ENCODE data around the gene VMO1. TPM values are rescaled to one million over a fixed set of nuclear protein-coding genes. Genes with fewer than 3 reads are reported as not detected.
A peak's percentile ranks its signal among the peaks of the same experiment; 100 is the strongest.

The VMO1 gene
- total and polyA plus RNA-seq, 2 experiments from 2014 or later, result 0.33 to 4.3 TPM

GRCh38 chr17:4772235-4772613 lies 13.9 kb downstream of the VMO1 start:
- 75% methylated on average over 10 of the region's 10 CpGs for WGBS (ENCODE audit: low lambda C conversion rate, missing lambda C conversion rate)
- H3K36me3 ChIP-seq (replicated peaks; ENCODE audit: insufficient read depth, low read depth), result no peaks in the 10 kb centered on the region
- TF ChIP-seq CTCF (IDR thresholded peaks at IDR 0.05; ENCODE audit: poor library complexity) (no peak), EZH2phosphoT487 (IDR thresholded peaks at IDR 0.05; ENCODE audit: low read depth, severe bottlenecking, unreplicated experiment) (no peak), EZH2 (IDR thresholded peaks at IDR 0.05; ENCODE audit: borderline replicate concordance) (no peak)
- H3K4me3 ChIP-seq, result no peak overlapping the region
- DNase-seq (ENCODE audit: low spot score), result no peak
- H3K4me2 ChIP-seq, result peak overlapping the region; percentile 62
- no peaks in the 10 kb centered on the region for H3K9me2 ChIP-seq (replicated peaks; ENCODE audit: insufficient read depth)
- no peaks in the 10 kb centered on the region for H4K20me1 ChIP-seq (ENCODE audit: insufficient read depth, poor library complexity, severe bottlenecking)
- no peak overlapping the region for H2AFZ ChIP-seq
- H3K9me3 ChIP-seq (ENCODE audit: low read depth), result no peaks in the 10 kb centered on the region
- H3K79me2 ChIP-seq, result no peaks in the 10 kb centered on the region
- no peaks in the 10 kb centered on the region for H3K27me3 ChIP-seq
- H3K4me1 ChIP-seq (ENCODE audit: insufficient read depth), result peaks cover 9% of the 10 kb centered on the region
- peak overlapping the region; percentile 78 for H3K27ac ChIP-seq

- Histone ChIP-seq H3K4me3 (no peak within 1 kb of the TSS), H3K36me3 (replicated peaks; ENCODE audit: insufficient read depth, low read depth) (no peaks in the 10 kb centered on the region), H4K20me1 (ENCODE audit: insufficient read depth, poor library complexity, severe bottlenecking) (no peaks in the 10 kb centered on the region), H3K79me2 (no peaks in the 10 kb centered on the region), H3K9me3 (ENCODE audit: low read depth) (no peaks in the 10 kb centered on the region), H2AFZ (no peak within 1 kb of the TSS), H3K27ac (peak within 1 kb of the TSS; percentile 78), H3K27me3 (no peaks in the 10 kb centered on the region), H3K4me2 (peak within 1 kb of the TSS; percentile 62), H3K4me1 (ENCODE audit: insufficient read depth) (peaks cover 9% of the 10 kb centered on the region), H3K9me2 (replicated peaks; ENCODE audit: insufficient read depth) (no peaks in the 10 kb centered on the region)
- peak; percentile 81 for DNase-seq (ENCODE audit: low spot score)
- TF ChIP-seq EZH2 (IDR thresholded peaks at IDR 0.05; ENCODE audit: borderline replicate concordance) (no peak), EZH2phosphoT487 (IDR thresholded peaks at IDR 0.05; ENCODE audit: low read depth, severe bottlenecking, unreplicated experiment) (no peak)
- WGBS (ENCODE audit: low lambda C conversion rate, missing lambda C conversion rate), result 68% methylated on average over 13 of the region's 13 CpGs
These were observed 14.5 kb downstream of the VMO1 start, which contains the start of gene TM4SF5 for GRCh38 chr17:4771519-4772234. TSS of gene TM4SF5 (plus strand) at chr17:4771886. CDS start at chr17:4771923, 37 bp downstream.

GRCh38 chr17:4769628-4770027 lies 16.5 kb downstream of the VMO1 start:
- H4K20me1 ChIP-seq (ENCODE audit: insufficient read depth, poor library complexity, severe bottlenecking), result no peaks in the 10 kb centered on the region
- WGBS (ENCODE audit: low lambda C conversion rate, missing lambda C conversion rate), result 89% methylated on average over 2 of the region's 2 CpGs
- H3K9me2 ChIP-seq (replicated peaks; ENCODE audit: insufficient read depth), result no peaks in the 10 kb centered on the region
- H3K4me2 ChIP-seq, result no peak overlapping the region
- DNase-seq (ENCODE audit: low spot score), result no peak
- peak overlapping the region; percentile 66 for H3K27ac ChIP-seq
- no peaks in the 10 kb centered on the region for H3K36me3 ChIP-seq (replicated peaks; ENCODE audit: insufficient read depth, low read depth)
- no peaks in the 10 kb centered on the region for H3K27me3 ChIP-seq
- no peaks in the 10 kb centered on the region for H3K79me2 ChIP-seq
- H2AFZ ChIP-seq, result no peak overlapping the region
- no peak for TF ChIP-seq EZH2 (IDR thresholded peaks at IDR 0.05; ENCODE audit: borderline replicate concordance)
- TF ChIP-seq EZH2phosphoT487 (IDR thresholded peaks at IDR 0.05; ENCODE audit: low read depth, severe bottlenecking, unreplicated experiment), result no peak
- TF ChIP-seq CTCF (IDR thresholded peaks at IDR 0.05; ENCODE audit: poor library complexity), result no peak
- H3K9me3 ChIP-seq (ENCODE audit: low read depth), result no peaks in the 10 kb centered on the region
- no peak overlapping the region for H3K4me3 ChIP-seq
- peaks cover 9% of the 10 kb centered on the region for H3K4me1 ChIP-seq (ENCODE audit: insufficient read depth)

DNA sequence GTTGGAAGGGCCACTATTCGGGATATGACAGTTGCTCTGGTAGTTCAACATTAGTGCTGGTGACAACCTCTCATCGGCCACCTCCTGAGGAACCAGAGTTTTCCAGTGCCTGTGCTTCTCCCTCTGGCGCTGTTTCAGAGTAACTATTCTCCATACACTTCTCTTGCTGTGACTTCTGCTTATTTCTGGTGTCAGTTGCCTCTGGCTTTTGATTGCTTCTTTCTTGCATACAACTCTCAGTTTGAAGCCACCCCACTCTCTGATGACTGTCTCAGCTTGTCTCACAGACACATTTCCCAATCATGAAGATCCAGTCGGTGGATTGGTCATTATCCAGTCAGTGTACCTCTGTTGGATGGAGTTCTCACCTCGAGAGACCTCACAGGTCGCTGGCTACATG lies 17.9 kb downstream of the VMO1 start:
- no peak for TF ChIP-seq EZH2phosphoT487 (IDR thresholded peaks at IDR 0.05; ENCODE audit: low read depth, severe bottlenecking, unreplicated experiment)
- TF ChIP-seq CTCF (IDR thresholded peaks at IDR 0.05; ENCODE audit: poor library complexity), result no peak
- TF ChIP-seq EZH2 (IDR thresholded peaks at IDR 0.05; ENCODE audit: borderline replicate concordance), result no peak
- 86% methylated on average over 6 of the region's 6 CpGs for WGBS (ENCODE audit: low lambda C conversion rate, missing lambda C conversion rate)
- Histone ChIP-seq H3K4me3 (no peak overlapping the region), H4K20me1 (ENCODE audit: insufficient read depth, poor library complexity, severe bottlenecking) (no peaks in the 10 kb centered on the region), H2AFZ (no peak overlapping the region), H3K4me1 (ENCODE audit: insufficient read depth) (peaks cover 9% of the 10 kb centered on the region), H3K4me2 (no peak overlapping the region), H3K27ac (no peak overlapping the region), H3K9me2 (replicated peaks; ENCODE audit: insufficient read depth) (no peaks in the 10 kb centered on the region), H3K9me3 (ENCODE audit: low read depth) (no peaks in the 10 kb centered on the region), H3K36me3 (replicated peaks; ENCODE audit: insufficient read depth, low read depth) (no peaks in the 10 kb centered on the region), H3K27me3 (no peaks in the 10 kb centered on the region), H3K79me2 (no peaks in the 10 kb centered on the region)
- no peak for DNase-seq (ENCODE audit: low spot score)
